Mesothelial cell of epicardium (in vitro differentiated cells): ENCODE measurements around the gene ACTN1. TPM values are rescaled to one million over a fixed set of nuclear protein-coding genes. Genes with fewer than 3 reads are reported as not detected.

Source experiments
- DNase-seq, 2 experiments: peaks; one replicate each; pipeline ENCODE4 v3.0.0; 2021; ENCODE audit warnings: low spot score in 2 of 2; ENCODE audit not compliant: unreplicated experiment in 2 of 2
- H3K27ac Mint-ChIP-seq: 2 replicates; pipeline ENCODE4 v1.8.0; 2021; ENCODE audit warnings: mixed read lengths
- H3K27me3 Mint-ChIP-seq: 2 replicates; pipeline ENCODE4 v1.8.0; 2021; ENCODE audit warnings: low read depth, mixed read lengths
- H3K36me3 Mint-ChIP-seq: 2 replicates; pipeline ENCODE4 v1.8.0; 2021; ENCODE audit warnings: mixed read lengths
- H3K4me1 Mint-ChIP-seq: 2 replicates; pipeline ENCODE4 v1.8.0; 2021; ENCODE audit warnings: mixed read lengths
- H3K4me3 Mint-ChIP-seq: 2 replicates; pipeline ENCODE4 v1.8.0; 2021; ENCODE audit warnings: mild to moderate bottlenecking, moderate library complexity, mixed read lengths
- H3K9me3 Mint-ChIP-seq: 2 replicates; pipeline ENCODE4 v1.8.0; 2021; ENCODE audit warnings: mixed read lengths
- total RNA-seq: library from RNA; stranded (reverse); gene quantifications from 3 replicates; pipeline ENCODE4 v1.2.1, GENCODE V29; 2021
- TF ChIP-seq, protein P1 (sequence below): fragments of 200-600 bp; sonication (generic); IDR thresholded peaks from one replicate; pipeline ENCODE4 v1.5.0; 2021; ENCODE audit warnings: antibody characterized with exemption; ENCODE audit not compliant: unreplicated experiment

Gene ACTN1
- total RNA-seq, 1 donor from 2014 or later = 166 TPM

DNA sequence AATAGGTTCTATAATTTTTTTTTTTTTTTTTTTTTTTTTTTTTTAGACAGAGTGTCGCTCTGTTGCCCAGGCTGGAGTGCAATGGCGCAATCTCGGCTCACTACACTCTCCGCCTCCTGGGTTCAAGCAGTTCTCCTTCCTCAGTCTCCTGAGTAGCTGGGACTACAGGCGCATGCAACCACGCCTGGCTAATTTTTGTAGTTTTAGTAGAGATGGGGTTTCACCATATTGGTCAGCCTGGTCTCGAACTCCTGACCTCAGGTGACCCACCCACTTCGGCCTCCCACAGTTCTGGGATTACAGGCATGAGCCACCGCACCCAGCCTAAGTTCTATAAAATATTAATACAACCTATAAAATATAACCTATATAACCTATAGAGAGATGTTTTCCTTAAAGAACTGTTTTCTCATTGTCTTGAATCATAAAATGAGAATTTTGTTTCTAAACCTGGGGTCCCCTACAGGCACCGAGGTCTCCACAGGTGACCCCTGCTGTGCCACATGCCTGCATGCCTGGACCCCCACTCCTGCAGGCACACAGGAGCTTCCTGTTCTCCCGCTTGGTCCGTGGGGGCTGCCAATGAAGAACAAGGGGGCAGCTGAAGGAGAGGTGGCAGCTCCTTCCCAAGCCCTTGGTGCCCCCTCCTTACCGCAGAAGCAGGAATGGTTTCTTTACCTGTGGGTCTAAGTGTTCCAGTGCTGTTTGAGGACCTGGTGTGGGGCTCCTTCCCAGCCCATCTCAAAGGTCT is 115.3 kb downstream of the ACTN1 start:
- Mint-ChIP-seq H3K27me3 (no peaks in the 10 kb centered on the region), H3K36me3 (peaks cover 10% of the 10 kb centered on the region), H3K9me3 (peaks cover 10% of the 10 kb centered on the region), H3K4me1 (no peaks in the 10 kb centered on the region), H3K4me3 (no peak overlapping the region), H3K27ac (no peak overlapping the region)
- TF ChIP-seq, protein P1, sequence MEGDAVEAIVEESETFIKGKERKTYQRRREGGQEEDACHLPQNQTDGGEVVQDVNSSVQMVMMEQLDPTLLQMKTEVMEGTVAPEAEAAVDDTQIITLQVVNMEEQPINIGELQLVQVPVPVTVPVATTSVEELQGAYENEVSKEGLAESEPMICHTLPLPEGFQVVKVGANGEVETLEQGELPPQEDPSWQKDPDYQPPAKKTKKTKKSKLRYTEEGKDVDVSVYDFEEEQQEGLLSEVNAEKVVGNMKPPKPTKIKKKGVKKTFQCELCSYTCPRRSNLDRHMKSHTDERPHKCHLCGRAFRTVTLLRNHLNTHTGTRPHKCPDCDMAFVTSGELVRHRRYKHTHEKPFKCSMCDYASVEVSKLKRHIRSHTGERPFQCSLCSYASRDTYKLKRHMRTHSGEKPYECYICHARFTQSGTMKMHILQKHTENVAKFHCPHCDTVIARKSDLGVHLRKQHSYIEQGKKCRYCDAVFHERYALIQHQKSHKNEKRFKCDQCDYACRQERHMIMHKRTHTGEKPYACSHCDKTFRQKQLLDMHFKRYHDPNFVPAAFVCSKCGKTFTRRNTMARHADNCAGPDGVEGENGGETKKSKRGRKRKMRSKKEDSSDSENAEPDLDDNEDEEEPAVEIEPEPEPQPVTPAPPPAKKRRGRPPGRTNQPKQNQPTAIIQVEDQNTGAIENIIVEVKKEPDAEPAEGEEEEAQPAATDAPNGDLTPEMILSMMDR = no peak
- DNase-seq = no peak

DNA sequence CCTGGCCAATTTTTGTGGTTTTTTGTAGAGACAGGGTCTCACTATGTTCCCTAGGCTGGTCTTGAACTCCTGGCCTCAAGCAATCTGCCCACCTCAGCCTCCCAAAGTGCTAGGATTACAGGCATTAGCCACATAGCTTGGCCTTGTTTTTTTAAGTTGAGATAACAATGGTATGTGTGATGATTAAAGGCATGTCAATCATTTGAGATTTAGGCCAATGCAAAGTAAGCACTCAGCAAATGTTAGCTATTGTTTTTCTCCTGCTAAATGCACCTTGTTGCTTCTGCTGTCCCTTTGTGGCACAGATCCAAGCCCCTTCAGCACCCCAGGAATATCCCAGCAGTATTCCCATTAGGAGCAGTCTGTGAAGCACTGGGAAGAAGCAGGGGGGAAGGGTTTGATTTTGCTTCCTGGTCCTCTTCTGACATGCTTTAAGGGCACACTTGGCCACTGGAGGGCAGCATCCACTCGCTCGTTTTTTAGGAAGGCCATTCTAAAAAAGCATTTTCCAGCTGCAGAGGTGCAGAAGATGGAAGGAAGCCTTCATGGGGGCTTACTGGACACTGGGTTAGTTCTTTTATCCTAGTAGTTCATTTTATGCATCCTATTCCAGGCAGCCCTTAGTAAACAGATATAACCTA is 116.0 kb downstream of the ACTN1 start:
- H3K36me3 Mint-ChIP-seq = peaks cover 8% of the 10 kb centered on the region
- peaks cover 3% of the 10 kb centered on the region for H3K4me1 Mint-ChIP-seq
- peaks cover 10% of the 10 kb centered on the region for H3K9me3 Mint-ChIP-seq
- peak overlapping the region; percentile 85 for H3K27ac Mint-ChIP-seq
- DNase-seq = peak in 1 of 2 experiments; percentile 72
- TF ChIP-seq, protein P1 = peak; percentile 48
- H3K27me3 Mint-ChIP-seq = no peaks in the 10 kb centered on the region
- H3K4me3 Mint-ChIP-seq = no peak overlapping the region

- H3K36me3 Mint-ChIP-seq = peaks cover 7% of the 10 kb centered on the region
- H3K27me3 Mint-ChIP-seq = no peaks in the 10 kb centered on the region
- peaks cover 20% of the 10 kb centered on the region for H3K4me1 Mint-ChIP-seq
- no peak for DNase-seq
- H3K27ac Mint-ChIP-seq = no peak overlapping the region
- no peak overlapping the region for H3K4me3 Mint-ChIP-seq
- TF ChIP-seq, protein P1 = no peak
- H3K9me3 Mint-ChIP-seq = peaks cover 9% of the 10 kb centered on the region
These were observed 118.3 kb downstream of the ACTN1 start for GRCh38 chr14:68860771-68861170.

- H3K4me3 Mint-ChIP-seq = no peak overlapping the region
- no peaks in the 10 kb centered on the region for H3K36me3 Mint-ChIP-seq
- H3K9me3 Mint-ChIP-seq = no peaks in the 10 kb centered on the region
- peaks cover 20% of the 10 kb centered on the region for H3K4me1 Mint-ChIP-seq
- H3K27me3 Mint-ChIP-seq = no peaks in the 10 kb centered on the region
- no peak for DNase-seq
- H3K27ac Mint-ChIP-seq = peak overlapping the region; percentile 15
- TF ChIP-seq, protein P1 = no peak
These were observed 121.5 kb downstream of the ACTN1 start for GRCh38 chr14:68857516-68858070.

DNA sequence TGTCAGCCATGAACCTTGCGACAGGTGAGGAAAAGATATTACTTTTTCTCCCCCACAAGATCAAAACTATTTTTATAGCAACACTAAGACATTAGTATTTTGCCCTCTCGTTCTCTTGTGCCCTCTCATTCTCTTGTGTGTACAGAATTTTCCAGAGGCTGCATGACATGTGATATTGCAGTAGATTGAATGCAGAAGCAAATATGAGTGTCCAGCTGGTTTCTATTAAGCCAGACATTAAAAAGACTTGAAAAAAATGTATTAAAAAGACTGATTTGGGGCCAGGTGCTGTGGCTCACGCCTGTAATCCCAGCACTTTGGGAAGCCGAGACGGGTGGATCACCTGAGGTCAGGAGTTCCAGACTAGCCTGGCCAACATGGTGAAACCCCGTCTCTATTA is 122.5 kb downstream of the ACTN1 start:
- no peak for DNase-seq
- H3K27me3 Mint-ChIP-seq = no peaks in the 10 kb centered on the region
- no peak overlapping the region for H3K4me3 Mint-ChIP-seq
- no peaks in the 10 kb centered on the region for H3K9me3 Mint-ChIP-seq
- TF ChIP-seq, protein P1 = no peak
- H3K27ac Mint-ChIP-seq = peak overlapping the region; percentile 13
- H3K36me3 Mint-ChIP-seq = no peaks in the 10 kb centered on the region
- H3K4me1 Mint-ChIP-seq = peaks cover 20% of the 10 kb centered on the region
